HEK293 (cell line): ENCODE data around the gene C1GALT1C1L.

Experiments used
- BCL11A ChIP-seq: fragments of 450-650 bp; formaldehyde crosslinking; IDR thresholded peaks from 2 replicates; pipeline ENCODE4 v1.5.1; 2016; ENCODE audit warnings: low read depth, missing biosample characterization, missing genetic modification characterization
- EGR2 ChIP-seq: fragments of 450-650 bp; formaldehyde crosslinking; IDR thresholded peaks from 2 replicates; pipeline ENCODE4 v1.5.1; 2016; ENCODE audit warnings: low read depth, missing biosample characterization, missing genetic modification characterization
- FEZF1 ChIP-seq: fragments of 450-650 bp; formaldehyde crosslinking; IDR thresholded peaks from 2 replicates; pipeline ENCODE4 v1.5.1; 2016; ENCODE audit warnings: missing biosample characterization, missing genetic modification characterization
- GLIS2 ChIP-seq: fragments of 450-650 bp; formaldehyde crosslinking; IDR thresholded peaks from 2 replicates; pipeline ENCODE4 v1.5.1; 2016; ENCODE audit warnings: missing biosample characterization, missing genetic modification characterization
- KLF10 ChIP-seq: fragments of 450-650 bp; IDR thresholded peaks from 2 replicates; pipeline ENCODE4 v1.5.1; 2018; ENCODE audit warnings: missing biosample characterization, mild to moderate bottlenecking, missing genetic modification characterization
- KLF8 ChIP-seq: fragments of 450-650 bp; formaldehyde crosslinking; IDR thresholded peaks from 2 replicates; pipeline ENCODE4 v1.5.1; 2016; ENCODE audit warnings: missing biosample characterization, missing genetic modification characterization
- KLF9 ChIP-seq: fragments of 450-650 bp; formaldehyde crosslinking; IDR thresholded peaks from 2 replicates; pipeline ENCODE4 v1.5.1; 2016; ENCODE audit warnings: missing biosample characterization, missing genetic modification characterization, low read depth
- PRDM4 ChIP-seq: fragments of 450-650 bp; formaldehyde crosslinking; IDR thresholded peaks from 2 replicates; pipeline ENCODE4 v1.5.1; 2017; ENCODE audit warnings: missing biosample characterization, missing genetic modification characterization
- WT1 ChIP-seq: fragments of 450-650 bp; formaldehyde crosslinking; IDR thresholded peaks from 2 replicates; pipeline ENCODE4 v1.5.1; 2016; ENCODE audit warnings: missing biosample characterization, missing genetic modification characterization
- ZBTB17 ChIP-seq: fragments of 450-650 bp; formaldehyde crosslinking; IDR thresholded peaks from 2 replicates; pipeline ENCODE4 v1.5.1; 2016; ENCODE audit warnings: missing biosample characterization, missing genetic modification characterization
- ZBTB20 ChIP-seq: fragments of 450-650 bp; formaldehyde crosslinking; IDR thresholded peaks from 2 replicates; pipeline ENCODE4 v1.5.1; 2016; ENCODE audit warnings: missing biosample characterization, missing genetic modification characterization
- ZBTB8A ChIP-seq: fragments of 450-650 bp; formaldehyde crosslinking; IDR thresholded peaks from 2 replicates; pipeline ENCODE4 v1.5.1; 2016; ENCODE audit warnings: missing biosample characterization, missing genetic modification characterization
- ZNF121 ChIP-seq: fragments of 450-650 bp; formaldehyde crosslinking; IDR thresholded peaks from 2 replicates; pipeline ENCODE4 v1.5.1; 2016; ENCODE audit warnings: missing biosample characterization, missing genetic modification characterization
- ZNF138 ChIP-seq: fragments of 450-650 bp; formaldehyde crosslinking; IDR thresholded peaks from 2 replicates; pipeline ENCODE4 v1.5.1; 2016; ENCODE audit warnings: missing biosample characterization, missing genetic modification characterization, borderline replicate concordance
- ZNF175 ChIP-seq: fragments of 450-650 bp; formaldehyde crosslinking; IDR thresholded peaks from 2 replicates; pipeline ENCODE4 v1.5.1; 2016; ENCODE audit warnings: missing biosample characterization, missing genetic modification characterization
- ZNF211 ChIP-seq: fragments of 450-650 bp; formaldehyde crosslinking; IDR thresholded peaks from 2 replicates; pipeline ENCODE4 v1.5.1; 2016; ENCODE audit warnings: low read depth, missing biosample characterization, missing genetic modification characterization
- ZNF311 ChIP-seq: fragments of 450-650 bp; formaldehyde crosslinking; IDR thresholded peaks from 2 replicates; pipeline ENCODE4 v1.5.1; 2017; ENCODE audit warnings: missing biosample characterization, missing genetic modification characterization, borderline replicate concordance
- ZNF335 ChIP-seq: fragments of 450-650 bp; formaldehyde crosslinking; conservative IDR thresholded peaks from 2 replicates; pipeline ENCODE4 v1.5.1; 2016; ENCODE audit warnings: missing biosample characterization, missing genetic modification characterization
- ZNF37A ChIP-seq: fragments of 450-650 bp; IDR thresholded peaks from 2 replicates; pipeline ENCODE4 v1.5.1; 2018; ENCODE audit warnings: missing biosample characterization, missing genetic modification characterization
- ZNF473 ChIP-seq: fragments of 450-650 bp; formaldehyde crosslinking; IDR thresholded peaks from 2 replicates; pipeline ENCODE4 v1.5.1; 2017; ENCODE audit warnings: missing biosample characterization, missing genetic modification characterization
- ZNF514 ChIP-seq: fragments of 450-650 bp; formaldehyde crosslinking; IDR thresholded peaks from 2 replicates; pipeline ENCODE4 v1.5.1; 2016; ENCODE audit warnings: missing biosample characterization, missing genetic modification characterization
- ZNF560 ChIP-seq: fragments of 450-650 bp; formaldehyde crosslinking; IDR thresholded peaks from 2 replicates; pipeline ENCODE4 v1.5.1; 2017; ENCODE audit warnings: missing biosample characterization, missing genetic modification characterization, borderline replicate concordance
- ZNF621 ChIP-seq: fragments of 450-650 bp; formaldehyde crosslinking; IDR thresholded peaks from 2 replicates; pipeline ENCODE4 v1.5.1; 2017; ENCODE audit warnings: missing biosample characterization, missing genetic modification characterization
- ZNF785 ChIP-seq: fragments of 450-650 bp; formaldehyde crosslinking; IDR thresholded peaks from 2 replicates; pipeline ENCODE4 v1.5.1; 2016; ENCODE audit warnings: missing biosample characterization, missing genetic modification characterization
- ZSCAN16 ChIP-seq: fragments of 450-650 bp; formaldehyde crosslinking; IDR thresholded peaks from 2 replicates; pipeline ENCODE4 v1.5.1; 2016; ENCODE audit warnings: missing biosample characterization, missing genetic modification characterization
- TF ChIP-seq, protein P1 (sequence below): fragments of 450-650 bp; formaldehyde crosslinking; IDR thresholded peaks from 2 replicates; pipeline ENCODE4 v1.5.1; 2017; ENCODE audit warnings: missing biosample characterization, mild to moderate bottlenecking, missing genetic modification characterization, moderate library complexity
- TF ChIP-seq, protein P2 (sequence below): fragments of 450-650 bp; formaldehyde crosslinking; IDR thresholded peaks from 2 replicates; pipeline ENCODE4 v1.5.1; 2016; ENCODE audit warnings: missing biosample characterization, missing genetic modification characterization
- TF ChIP-seq, protein P3 (sequence below): fragments of 450-650 bp; formaldehyde crosslinking; IDR thresholded peaks from 2 replicates; pipeline ENCODE4 v1.5.1; 2017; ENCODE audit warnings: missing biosample characterization, missing genetic modification characterization
- TF ChIP-seq, protein P4 (sequence below): sonication (generic); formaldehyde crosslinking; IDR thresholded peaks from 2 replicates; pipeline ENCODE4 v1.8.1; 2022; ENCODE audit warnings: mild to moderate bottlenecking, moderate library complexity, missing genetic modification reagents

The C1GALT1C1L gene

DNA sequence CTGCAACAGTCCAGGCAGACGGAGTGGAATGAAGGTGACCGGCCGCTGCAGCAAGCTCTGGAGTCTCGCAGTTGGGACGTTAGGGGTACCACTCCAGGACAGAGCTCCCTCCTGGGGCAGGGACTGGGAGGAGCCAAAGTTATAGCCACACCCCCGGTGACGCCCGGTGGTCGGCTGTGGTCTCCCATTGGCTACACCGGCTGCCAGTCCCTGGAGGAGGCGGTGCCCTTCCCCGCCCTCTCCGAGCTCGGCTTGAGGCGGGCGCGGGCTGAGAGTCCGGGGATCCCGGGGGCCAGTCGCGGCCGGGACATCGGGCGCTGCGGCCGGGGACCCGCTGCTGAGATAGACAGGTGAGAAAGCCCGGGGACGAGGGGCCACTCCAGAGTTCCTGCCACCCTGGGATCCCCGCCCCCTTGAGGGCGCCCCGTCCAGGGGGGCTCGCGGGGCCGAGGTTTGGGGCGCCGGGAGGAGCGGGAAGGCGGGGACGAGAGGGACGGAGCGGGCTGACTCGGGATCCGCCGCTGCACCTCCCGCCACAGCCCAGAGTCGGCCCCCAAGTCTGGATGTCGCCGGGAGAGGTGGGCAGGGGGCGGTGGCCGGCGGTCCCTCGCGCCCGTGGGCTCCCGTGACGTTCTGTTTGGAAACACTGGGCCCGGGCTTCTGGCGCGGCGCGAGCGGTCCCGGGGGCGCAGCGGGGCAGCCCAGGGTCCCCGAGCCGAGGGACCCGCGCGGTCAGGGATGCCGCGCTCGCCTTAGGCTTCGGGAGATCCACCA lies 39.0 kb downstream of the C1GALT1C1L start, which contains the start of gene PLEKHH2 (continued):
- TF ChIP-seq, protein P1, sequence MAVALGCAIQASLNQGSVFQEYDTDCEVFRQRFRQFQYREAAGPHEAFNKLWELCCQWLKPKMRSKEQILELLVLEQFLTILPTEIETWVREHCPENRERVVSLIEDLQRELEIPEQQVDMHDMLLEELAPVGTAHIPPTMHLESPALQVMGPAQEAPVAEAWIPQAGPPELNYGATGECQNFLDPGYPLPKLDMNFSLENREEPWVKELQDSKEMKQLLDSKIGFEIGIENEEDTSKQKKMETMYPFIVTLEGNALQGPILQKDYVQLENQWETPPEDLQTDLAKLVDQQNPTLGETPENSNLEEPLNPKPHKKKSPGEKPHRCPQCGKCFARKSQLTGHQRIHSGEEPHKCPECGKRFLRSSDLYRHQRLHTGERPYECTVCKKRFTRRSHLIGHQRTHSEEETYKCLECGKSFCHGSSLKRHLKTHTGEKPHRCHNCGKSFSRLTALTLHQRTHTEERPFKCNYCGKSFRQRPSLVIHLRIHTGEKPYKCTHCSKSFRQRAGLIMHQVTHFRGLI: peak; percentile 37; the same call in 1 of the 2 replicates
- no peak for TF ChIP-seq ZNF175 (tag by site-specific recombination)
- TF ChIP-seq ZNF121 (tag by site-specific recombination): no peak
- peak; percentile 18; the same call in 1 of the 2 replicates for TF ChIP-seq KLF10
- no peak for TF ChIP-seq ZNF560 (tag by site-specific recombination)
- TF ChIP-seq, protein P2, sequence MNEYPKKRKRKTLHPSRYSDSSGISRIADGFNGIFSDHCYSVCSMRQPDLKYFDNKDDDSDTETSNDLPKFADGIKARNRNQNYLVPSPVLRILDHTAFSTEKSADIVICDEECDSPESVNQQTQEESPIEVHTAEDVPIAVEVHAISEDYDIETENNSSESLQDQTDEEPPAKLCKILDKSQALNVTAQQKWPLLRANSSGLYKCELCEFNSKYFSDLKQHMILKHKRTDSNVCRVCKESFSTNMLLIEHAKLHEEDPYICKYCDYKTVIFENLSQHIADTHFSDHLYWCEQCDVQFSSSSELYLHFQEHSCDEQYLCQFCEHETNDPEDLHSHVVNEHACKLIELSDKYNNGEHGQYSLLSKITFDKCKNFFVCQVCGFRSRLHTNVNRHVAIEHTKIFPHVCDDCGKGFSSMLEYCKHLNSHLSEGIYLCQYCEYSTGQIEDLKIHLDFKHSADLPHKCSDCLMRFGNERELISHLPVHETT (tag by site-specific recombination): no peak
- TF ChIP-seq ZNF621 (tag by site-specific recombination): no peak
- no peak for TF ChIP-seq WT1
- no peak for TF ChIP-seq ZNF473 (tag by site-specific recombination)
- TF ChIP-seq ZBTB17 (tag by site-specific recombination): peak; percentile 31
- peak; percentile 88 for TF ChIP-seq GLIS2 (tag by site-specific recombination)
- TF ChIP-seq, protein P3, sequence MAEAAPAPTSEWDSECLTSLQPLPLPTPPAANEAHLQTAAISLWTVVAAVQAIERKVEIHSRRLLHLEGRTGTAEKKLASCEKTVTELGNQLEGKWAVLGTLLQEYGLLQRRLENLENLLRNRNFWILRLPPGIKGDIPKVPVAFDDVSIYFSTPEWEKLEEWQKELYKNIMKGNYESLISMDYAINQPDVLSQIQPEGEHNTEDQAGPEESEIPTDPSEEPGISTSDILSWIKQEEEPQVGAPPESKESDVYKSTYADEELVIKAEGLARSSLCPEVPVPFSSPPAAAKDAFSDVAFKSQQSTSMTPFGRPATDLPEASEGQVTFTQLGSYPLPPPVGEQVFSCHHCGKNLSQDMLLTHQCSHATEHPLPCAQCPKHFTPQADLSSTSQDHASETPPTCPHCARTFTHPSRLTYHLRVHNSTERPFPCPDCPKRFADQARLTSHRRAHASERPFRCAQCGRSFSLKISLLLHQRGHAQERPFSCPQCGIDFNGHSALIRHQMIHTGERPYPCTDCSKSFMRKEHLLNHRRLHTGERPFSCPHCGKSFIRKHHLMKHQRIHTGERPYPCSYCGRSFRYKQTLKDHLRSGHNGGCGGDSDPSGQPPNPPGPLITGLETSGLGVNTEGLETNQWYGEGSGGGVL: peak; percentile 22; the same call in 1 of the 2 replicates
- no peak for TF ChIP-seq ZSCAN16 (tag by site-specific recombination)
- TF ChIP-seq BCL11A: no peak
- peak; percentile 56; the same call in 1 of the 2 replicates for TF ChIP-seq KLF9
- peak; percentile 97 for TF ChIP-seq ZBTB8A (tag by site-specific recombination)
- TF ChIP-seq ZNF311 (tag by site-specific recombination): no peak
- TF ChIP-seq ZNF785 (tag by site-specific recombination): no peak
- no peak for TF ChIP-seq ZNF514 (tag by site-specific recombination)
- TF ChIP-seq, protein P4, sequence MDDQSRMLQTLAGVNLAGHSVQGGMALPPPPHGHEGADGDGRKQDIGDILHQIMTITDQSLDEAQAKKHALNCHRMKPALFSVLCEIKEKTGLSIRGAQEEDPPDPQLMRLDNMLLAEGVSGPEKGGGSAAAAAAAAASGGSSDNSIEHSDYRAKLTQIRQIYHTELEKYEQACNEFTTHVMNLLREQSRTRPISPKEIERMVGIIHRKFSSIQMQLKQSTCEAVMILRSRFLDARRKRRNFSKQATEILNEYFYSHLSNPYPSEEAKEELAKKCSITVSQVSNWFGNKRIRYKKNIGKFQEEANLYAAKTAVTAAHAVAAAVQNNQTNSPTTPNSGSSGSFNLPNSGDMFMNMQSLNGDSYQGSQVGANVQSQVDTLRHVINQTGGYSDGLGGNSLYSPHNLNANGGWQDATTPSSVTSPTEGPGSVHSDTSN (CRISPR knock-in tag): peak; percentile 98
- TF ChIP-seq ZNF37A (tag by site-specific recombination): no peak
- no peak for TF ChIP-seq ZNF211
- TF ChIP-seq KLF8 (tag by site-specific recombination): peak; percentile 55
- TF ChIP-seq PRDM4 (tag by site-specific recombination): no peak
- TF ChIP-seq ZBTB20 (tag by site-specific recombination): peak; percentile 68; the same call in 1 of the 2 replicates
- peak; percentile 90 for TF ChIP-seq ZNF335 (tag by site-specific recombination)
- TF ChIP-seq FEZF1 (tag by site-specific recombination): no peak
- no peak for TF ChIP-seq EGR2
- TF ChIP-seq ZNF138 (tag by site-specific recombination): no peak
